GM10847 (cell line): Measurements from ENCODE around the gene RNASEH2C.

Experiments
- POLR2A ChIP-seq: IDR thresholded peaks from 2 replicates; pipeline ENCODE4 v1.6.1; 2011; ENCODE audit not compliant: insufficient read length; ENCODE audit errors: extremely low read depth

The RNASEH2C gene

GRCh38 chr11:65718964-65719492 lies 1.6 kb downstream of the RNASEH2C start:
- TF ChIP-seq POLR2A, result no peak

DNA sequence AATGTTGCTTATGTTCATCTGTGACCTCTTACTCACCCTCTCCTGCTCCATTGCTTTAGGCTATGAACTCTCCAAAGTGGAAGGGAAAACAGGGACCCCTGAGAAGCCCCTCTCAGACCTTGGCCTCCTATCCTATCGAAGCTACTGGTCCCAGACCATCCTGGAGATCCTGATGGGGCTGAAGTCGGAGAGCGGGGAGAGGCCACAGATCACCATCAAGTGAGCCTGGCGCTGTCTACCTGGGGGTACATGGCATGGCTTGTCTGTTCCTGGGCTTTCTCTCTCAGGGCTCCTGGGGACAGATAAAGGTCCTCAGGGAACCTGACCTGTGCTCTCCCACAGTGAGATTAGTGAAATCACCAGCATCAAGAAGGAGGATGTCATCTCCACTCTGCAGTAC lies 2.1 kb downstream of the RNASEH2C start:
- TF ChIP-seq POLR2A, result no peak

DNA sequence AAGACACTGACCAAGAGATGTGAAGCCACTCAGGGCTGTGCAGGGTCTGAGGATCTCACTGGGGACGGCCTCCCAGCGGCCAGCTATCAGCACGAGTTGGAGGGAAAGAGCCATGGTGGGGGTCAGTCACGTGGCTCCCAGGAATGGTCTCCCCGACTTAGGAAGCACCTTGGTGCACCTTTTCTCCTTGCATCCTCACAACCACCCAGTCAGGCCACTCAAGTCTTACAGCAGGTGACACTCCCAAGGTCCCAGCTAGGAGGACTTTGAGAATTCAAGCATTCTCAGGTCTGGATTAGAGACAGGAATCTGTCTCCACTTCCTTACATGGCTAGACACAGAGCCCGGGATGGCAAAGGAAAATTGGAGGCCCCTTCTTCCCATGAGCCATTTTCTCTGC lies 2.7 kb downstream of the RNASEH2C start:
- TF ChIP-seq POLR2A, result no peak

GRCh38 chr11:65716774-65717405 lies 3.7 kb downstream of the RNASEH2C start:
- TF ChIP-seq POLR2A, result no peak

DNA sequence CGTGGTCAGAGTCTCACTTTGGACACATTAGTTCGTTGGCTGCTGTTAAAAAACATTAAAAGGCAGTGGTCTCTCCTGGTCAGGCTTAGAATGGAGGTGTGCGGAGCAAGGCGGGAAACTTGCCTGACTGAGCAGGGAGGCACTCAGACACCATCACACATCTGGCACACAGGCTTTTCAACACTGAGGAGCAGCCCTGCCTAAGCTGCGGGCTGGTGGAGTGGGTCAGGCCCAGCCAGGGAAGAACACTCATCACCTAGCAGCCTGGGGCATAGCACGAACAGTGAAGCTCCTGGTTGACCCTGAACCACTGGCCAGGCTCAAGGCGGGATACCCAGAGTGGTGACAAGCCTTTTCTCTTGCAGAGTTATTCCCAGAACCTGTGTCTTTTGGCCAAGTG lies 4.3 kb downstream of the RNASEH2C start:
- no peak for TF ChIP-seq POLR2A

DNA sequence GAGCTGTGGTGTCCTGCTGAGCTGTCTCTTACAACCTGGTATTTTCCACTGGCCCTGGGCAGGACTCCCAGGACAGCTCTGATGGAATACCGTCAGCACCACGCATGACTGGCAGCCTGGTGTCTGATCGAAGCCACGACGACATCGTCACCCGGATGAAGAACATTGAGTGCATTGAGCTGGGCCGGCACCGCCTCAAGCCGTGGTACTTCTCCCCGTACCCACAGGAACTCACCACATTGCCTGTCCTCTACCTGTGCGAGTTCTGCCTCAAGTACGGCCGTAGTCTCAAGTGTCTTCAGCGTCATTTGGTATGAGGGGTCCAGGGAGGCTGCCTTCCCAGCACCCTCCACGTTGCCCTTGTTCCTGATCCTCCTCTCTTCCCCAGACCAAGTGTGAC lies 6.2 kb downstream of the RNASEH2C start:
- no peak for TF ChIP-seq POLR2A

DNA sequence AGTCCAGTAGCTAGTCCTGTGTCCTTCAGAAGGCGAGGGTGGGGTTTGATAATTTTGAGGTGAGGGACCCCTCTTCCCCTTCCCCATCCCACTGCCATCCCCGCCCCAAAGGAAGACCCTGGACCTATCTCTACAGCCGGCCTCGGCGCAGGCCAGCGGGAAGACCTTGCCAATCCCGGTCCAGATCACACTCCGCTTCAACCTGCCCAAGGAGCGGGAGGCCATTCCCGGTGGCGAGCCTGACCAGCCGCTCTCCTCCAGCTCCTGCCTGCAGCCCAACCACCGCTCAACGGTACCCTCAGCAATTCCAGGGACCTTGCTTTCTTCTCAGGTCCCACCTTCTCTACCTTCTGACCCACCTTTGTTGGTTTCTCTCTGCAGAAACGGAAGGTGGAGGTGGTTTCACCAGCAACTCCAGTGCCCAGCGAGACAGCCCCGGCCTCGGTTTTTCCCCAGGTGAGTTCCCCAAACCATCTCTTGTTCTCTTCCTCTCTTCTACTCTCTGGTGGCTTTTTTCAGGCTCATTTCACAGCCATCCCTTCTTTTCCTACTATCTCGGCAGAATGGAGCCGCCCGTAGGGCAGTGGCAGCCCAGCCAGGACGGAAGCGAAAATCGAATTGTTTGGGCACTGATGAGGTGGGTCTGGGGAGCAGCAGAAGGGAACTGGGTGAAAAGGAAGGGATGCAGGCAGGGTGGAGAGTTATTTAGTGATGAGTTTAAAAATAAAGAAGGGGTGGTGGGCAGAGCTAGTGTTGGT lies 7.2 kb downstream of the RNASEH2C start:
- no peak for TF ChIP-seq POLR2A

DNA sequence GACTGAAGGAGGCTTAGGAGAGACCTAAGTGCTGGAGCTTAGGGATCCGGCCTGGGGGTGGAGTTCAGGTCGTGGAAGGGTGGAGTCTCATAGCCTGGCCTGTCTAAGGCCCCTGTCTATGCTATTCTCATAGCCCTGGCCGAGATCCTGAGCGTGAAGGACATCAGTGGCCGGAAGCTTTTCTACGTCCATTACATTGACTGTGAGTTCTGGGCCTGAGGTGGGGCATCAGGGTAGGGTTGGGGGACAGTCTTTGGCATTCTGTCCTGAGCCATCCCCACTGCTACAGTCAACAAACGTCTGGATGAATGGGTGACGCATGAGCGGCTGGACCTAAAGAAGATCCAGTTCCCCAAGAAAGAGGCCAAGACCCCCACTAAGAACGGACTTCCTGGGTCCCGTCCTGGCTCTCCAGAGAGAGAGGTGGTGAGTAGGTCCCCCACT lies 7.9 kb downstream of the RNASEH2C start:
- no peak for TF ChIP-seq POLR2A

- TF ChIP-seq POLR2A, result peak; percentile 75
Measured at GRCh38 chr11:65711785-65712632, 8.6 kb downstream of the RNASEH2C start, which contains the start of gene KAT5. KAT5 (plus strand) TSS chr11:65712252; CDS start chr11:65712268, 16 bp downstream.

DNA sequence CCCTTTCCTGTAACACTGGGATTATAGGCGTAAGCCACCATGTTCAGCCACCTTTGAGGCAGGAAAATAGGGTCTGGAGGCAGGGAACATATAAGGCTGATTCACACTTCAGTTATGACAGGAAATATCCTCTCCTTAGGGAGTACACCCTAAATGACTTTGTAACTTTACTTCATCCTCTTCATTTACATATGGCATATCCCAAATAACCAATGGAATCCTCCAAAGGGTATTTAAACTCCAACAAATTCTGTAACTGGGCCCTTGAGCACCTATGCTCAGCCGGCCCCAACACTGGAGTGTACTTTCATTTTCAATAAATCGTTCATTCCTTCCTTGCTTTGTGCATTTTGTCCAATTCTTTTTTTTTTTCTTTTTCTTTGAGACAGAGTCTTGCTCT lies 10.2 kb downstream of the RNASEH2C start:
- TF ChIP-seq POLR2A, result no peak

DNA sequence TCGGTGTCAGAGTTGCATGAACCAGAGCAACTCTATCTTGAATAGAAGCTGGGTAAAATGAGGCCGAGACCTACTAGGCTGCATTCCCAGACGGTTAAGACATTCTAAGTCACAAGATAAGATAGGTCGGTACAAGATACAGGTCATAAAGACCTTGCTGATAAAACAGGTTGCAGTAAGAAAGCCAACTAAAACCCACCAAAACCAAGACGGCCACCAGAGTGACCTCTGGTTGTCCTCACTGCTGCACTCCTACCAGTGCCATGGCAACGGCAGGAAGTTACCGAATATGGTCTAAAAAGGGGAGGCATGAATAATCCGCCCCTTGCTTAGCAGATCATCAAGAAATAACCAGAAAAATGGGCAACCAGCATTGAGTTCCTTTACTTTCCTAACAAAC lies 10.9 kb downstream of the RNASEH2C start:
- no peak for TF ChIP-seq POLR2A

DNA sequence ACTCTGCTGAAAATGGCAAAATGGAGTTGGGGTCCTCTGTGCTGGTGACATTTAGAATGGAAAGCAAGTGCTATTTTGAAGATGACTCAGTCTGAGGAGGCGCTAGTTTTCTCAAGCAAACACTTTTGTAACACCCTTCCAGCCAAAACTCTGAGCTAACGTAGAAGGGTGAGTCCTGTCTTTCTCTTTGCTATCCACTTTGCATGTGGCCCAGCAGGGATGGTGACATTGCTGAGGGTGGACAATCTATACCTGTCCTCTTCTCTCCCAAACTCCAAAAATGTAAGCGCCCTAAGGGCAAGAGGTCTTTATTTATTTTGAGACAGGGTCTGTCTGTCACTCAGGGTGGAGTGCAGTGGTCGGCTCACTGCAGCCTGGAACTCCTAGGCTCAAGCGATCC lies 12.1 kb downstream of the RNASEH2C start:
- TF ChIP-seq POLR2A, result no peak

DNA sequence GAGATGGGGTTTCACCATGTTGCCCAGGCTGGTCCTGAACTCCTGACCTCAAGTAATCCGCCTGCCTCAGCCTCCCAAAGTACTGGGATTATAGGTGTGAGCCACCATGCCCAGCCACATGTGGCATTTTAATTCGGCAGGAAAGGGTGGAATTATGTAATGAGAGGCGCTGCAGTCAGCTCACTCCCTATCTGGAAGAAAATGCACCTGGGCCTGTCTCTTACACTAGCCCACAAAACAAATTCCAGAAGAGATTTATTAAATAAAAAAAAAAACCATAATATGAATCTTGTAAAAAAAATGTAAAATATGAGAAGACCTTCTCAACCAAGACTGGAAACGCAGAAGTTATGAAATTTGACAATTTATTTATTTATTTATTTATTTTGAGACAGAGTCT lies 16.8 kb downstream of the RNASEH2C start:
- no peak for TF ChIP-seq POLR2A

- no peak for TF ChIP-seq POLR2A
Measured at GRCh38 chr11:65701686-65702085, 18.9 kb downstream of the RNASEH2C start.

GRCh38 chr11:65700399-65700798 lies 20.2 kb downstream of the RNASEH2C start:
- no peak for TF ChIP-seq POLR2A
